RPMI7951 (cell line): ENCODE data around the gene CPSF6. TPM values are rescaled to one million over a fixed set of nuclear protein-coding genes. Genes with fewer than 3 reads are reported as not detected.

ENCODE experiments used
- total RNA-seq: library from RNA; depleted of rRNA; stranded (reverse); fragments of >200 nt; shearing (Covaris generic); gene quantifications from 2 replicates; pipeline ENCODE4 v1.2.3, GENCODE V29; 2014; rRNA removed

Gene CPSF6
- total RNA-seq, 1 experiment from 2014 or later = 24.3 TPM

Other genes starting within 250 kb of the CPSF6 start
- 0.10 and 0.72 TPM in 2 replicates for gene LYZ, start 108.8 kb downstream of the CPSF6 start, total RNA-seq
- gene YEATS4, start 120.2 kb downstream of the CPSF6 start, total RNA-seq = 20.8 and 25.6 TPM in 2 replicates
- 23.6 and 40.0 TPM in 2 replicates for gene FRS2, start 230.8 kb downstream of the CPSF6 start, total RNA-seq